GM12878 (cell line): ENCODE results near the gene MED6. TPM values are rescaled to one million over a fixed set of nuclear protein-coding genes. Genes with fewer than 3 reads are reported as not detected.

ENCODE experiments used
- CHD1 ChIP-seq: IDR thresholded peaks from 2 replicates; pipeline ENCODE4 v1.6.1; 2012; ENCODE audit warnings: low read depth, low read length, improper control_type of control experiment
- CREM ChIP-seq: IDR thresholded peaks from 2 replicates; pipeline ENCODE4 v1.6.1; 2014; ENCODE audit warnings: antibody characterized with exemption, low read depth
- EGR1 ChIP-seq, 2 experiments: IDR thresholded peaks; 1 replicate in 1 of 2; 2 replicates in 1 of 2; pipeline ENCODE4 v1.6.1; 2011 to 2012; ENCODE audit warnings: low read depth in 2 of 2, low read length in 2 of 2, borderline replicate concordance in 1 of 2, mild to moderate bottlenecking in 1 of 2, moderate library complexity in 1 of 2
- FOS ChIP-seq: IDR thresholded peaks from 3 replicates; pipeline ENCODE4 v1.6.1; 2011; ENCODE audit warnings: borderline replicate concordance; ENCODE audit not compliant: insufficient read length; ENCODE audit errors: extremely low read depth
- HCFC1 ChIP-seq: fragments of 150-350 bp; IDR thresholded peaks from 2 replicates; pipeline ENCODE4 v1.6.1; 2014; ENCODE audit warnings: low read length
- MYB ChIP-seq: fragments of 150-350 bp; IDR thresholded peaks from 2 replicates; pipeline ENCODE4 v1.6.1; 2014; ENCODE audit warnings: mild to moderate bottlenecking, low read depth, low read length, borderline replicate concordance
- NFIC ChIP-seq: IDR thresholded peaks from 2 replicates; pipeline ENCODE4 v1.6.1; 2012; ENCODE audit warnings: low read depth, mild to moderate bottlenecking, inconsistent platforms, low read length, moderate library complexity
- NFYB ChIP-seq: IDR thresholded peaks from 2 replicates; pipeline ENCODE4 v1.6.1; 2011; ENCODE audit warnings: low read depth, mild to moderate bottlenecking, low read length, improper control_type of control experiment, moderate library complexity; ENCODE audit not compliant: insufficient read depth
- NR2F1 ChIP-seq: fragments of 450-650 bp; conservative IDR thresholded peaks from 2 replicates; pipeline ENCODE4 v1.6.1; 2017; ENCODE audit warnings: mild to moderate bottlenecking
- TAF1 ChIP-seq: IDR thresholded peaks from 2 replicates; pipeline ENCODE4 v1.6.1; 2011; ENCODE audit warnings: mild to moderate bottlenecking, low read depth, low read length, borderline replicate concordance
- WRNIP1 ChIP-seq: IDR thresholded peaks from 2 replicates; pipeline ENCODE4 v1.6.1; 2011; ENCODE audit warnings: low read depth, low read length, improper control_type of control experiment, borderline replicate concordance
- polyA plus RNA-seq, 11 experiments: library from polyadenylated mRNA; depleted of rRNA in 4 of 11; unstranded in 6 of 11; stranded (reverse) in 5 of 11; fragments of >200 nt; fragmentation: Nextera tagmentation in 4 of 11; fragmentation: Illumina TruSeq in 1 of 11; extraction: Ambion mirVana in 4 of 11; extraction: Trizol in 1 of 11; gene quantifications; 1 replicate in 1 of 11; 2 replicates in 10 of 11; pipeline versions ENCODE4 v1.2.1 to v1.2.3, GENCODE V29; 2011 to 2016; ENCODE audit warnings: inconsistent platforms in 2 of 11, missing spikeins in 2 of 11, low read depth in 1 of 11
- total RNA-seq, 4 experiments: library from RNA; depleted of rRNA in 3 of 4; stranded (reverse); fragments of >200 nt in 3 of 4; fragmentation: Illumina TruSeq in 1 of 4; extraction: Trizol in 1 of 4; gene quantifications; 2 replicates each; pipeline versions ENCODE4 v1.2.1 to v1.2.3, GENCODE V29; 2013 to 2021
- TF ChIP-seq, protein P1 (sequence below): IDR thresholded peaks from 2 replicates; pipeline ENCODE4 v1.6.1; 2012; ENCODE audit warnings: improper control_type of control experiment, low read depth, low read length; ENCODE audit not compliant: insufficient replicate concordance
- TF ChIP-seq, protein P2 (sequence below): fragments of 150-350 bp; IDR thresholded peaks from 2 replicates; pipeline ENCODE4 v1.6.1; 2016; ENCODE audit warnings: low read depth, low read length
- TF ChIP-seq, protein P3 (sequence below): fragments of 450-650 bp; IDR thresholded peaks from 2 replicates; pipeline ENCODE4 v1.6.1; 2014; ENCODE audit warnings: mild to moderate bottlenecking
- TF ChIP-seq, protein P4 (sequence below): IDR thresholded peaks from 2 replicates; pipeline ENCODE4 v1.6.1; 2012; ENCODE audit warnings: mild to moderate bottlenecking, low read depth, low read length

MED6 gene
- total and polyA plus RNA-seq, 10 of the 15 experiments (the other 5 are each of a cell fraction or from before 2014, with no cell fraction given): 29.2 to 74.9 (median 46.2) TPM

DNA sequence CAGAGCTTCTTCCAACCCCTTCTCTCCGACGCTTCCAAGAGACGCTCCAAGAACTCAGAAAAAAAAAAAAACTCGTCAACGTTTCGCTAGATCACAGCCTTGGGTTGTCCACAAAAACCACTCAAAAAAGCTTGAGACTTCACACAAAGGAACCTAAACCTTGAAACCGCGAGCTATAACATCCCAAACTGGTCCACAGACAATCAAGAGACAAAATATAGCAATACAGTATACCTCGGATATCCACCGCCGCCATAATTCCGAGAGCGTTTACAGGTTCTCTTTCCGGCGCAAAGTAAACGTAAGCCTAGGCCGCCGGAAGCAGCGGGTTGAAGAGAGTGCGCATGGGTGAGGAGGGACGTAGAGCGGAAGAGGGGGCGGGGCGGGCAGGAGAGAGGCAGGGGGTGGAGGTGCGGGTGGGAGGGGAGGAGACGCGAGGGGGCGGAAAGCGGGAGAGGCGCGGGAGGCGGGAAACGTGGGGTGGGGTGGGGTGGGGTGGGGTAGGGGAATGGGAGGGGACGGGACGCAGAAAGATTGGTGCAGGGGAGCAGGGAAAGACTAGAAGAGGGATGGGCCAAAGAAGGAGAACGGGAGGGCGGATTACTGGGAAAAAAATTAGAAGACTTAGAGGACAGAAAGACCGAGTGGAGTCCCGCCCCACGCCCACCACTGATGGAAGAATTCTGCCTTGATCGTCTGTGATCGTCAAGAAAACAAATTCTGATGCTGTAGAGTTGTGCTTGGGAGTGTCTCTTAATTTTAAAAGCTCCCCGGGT is at the start of gene MED6 (continued):
- TF ChIP-seq, protein P1, sequence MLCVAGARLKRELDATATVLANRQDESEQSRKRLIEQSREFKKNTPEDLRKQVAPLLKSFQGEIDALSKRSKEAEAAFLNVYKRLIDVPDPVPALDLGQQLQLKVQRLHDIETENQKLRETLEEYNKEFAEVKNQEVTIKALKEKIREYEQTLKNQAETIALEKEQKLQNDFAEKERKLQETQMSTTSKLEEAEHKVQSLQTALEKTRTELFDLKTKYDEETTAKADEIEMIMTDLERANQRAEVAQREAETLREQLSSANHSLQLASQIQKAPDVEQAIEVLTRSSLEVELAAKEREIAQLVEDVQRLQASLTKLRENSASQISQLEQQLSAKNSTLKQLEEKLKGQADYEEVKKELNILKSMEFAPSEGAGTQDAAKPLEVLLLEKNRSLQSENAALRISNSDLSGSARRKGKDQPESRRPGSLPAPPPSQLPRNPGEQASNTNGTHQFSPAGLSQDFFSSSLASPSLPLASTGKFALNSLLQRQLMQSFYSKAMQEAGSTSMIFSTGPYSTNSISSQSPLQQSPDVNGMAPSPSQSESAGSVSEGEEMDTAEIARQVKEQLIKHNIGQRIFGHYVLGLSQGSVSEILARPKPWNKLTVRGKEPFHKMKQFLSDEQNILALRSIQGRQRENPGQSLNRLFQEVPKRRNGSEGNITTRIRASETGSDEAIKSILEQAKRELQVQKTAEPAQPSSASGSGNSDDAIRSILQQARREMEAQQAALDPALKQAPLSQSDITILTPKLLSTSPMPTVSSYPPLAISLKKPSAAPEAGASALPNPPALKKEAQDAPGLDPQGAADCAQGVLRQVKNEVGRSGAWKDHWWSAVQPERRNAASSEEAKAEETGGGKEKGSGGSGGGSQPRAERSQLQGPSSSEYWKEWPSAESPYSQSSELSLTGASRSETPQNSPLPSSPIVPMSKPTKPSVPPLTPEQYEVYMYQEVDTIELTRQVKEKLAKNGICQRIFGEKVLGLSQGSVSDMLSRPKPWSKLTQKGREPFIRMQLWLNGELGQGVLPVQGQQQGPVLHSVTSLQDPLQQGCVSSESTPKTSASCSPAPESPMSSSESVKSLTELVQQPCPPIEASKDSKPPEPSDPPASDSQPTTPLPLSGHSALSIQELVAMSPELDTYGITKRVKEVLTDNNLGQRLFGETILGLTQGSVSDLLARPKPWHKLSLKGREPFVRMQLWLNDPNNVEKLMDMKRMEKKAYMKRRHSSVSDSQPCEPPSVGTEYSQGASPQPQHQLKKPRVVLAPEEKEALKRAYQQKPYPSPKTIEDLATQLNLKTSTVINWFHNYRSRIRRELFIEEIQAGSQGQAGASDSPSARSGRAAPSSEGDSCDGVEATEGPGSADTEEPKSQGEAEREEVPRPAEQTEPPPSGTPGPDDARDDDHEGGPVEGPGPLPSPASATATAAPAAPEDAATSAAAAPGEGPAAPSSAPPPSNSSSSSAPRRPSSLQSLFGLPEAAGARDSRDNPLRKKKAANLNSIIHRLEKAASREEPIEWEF: no peak
- TF ChIP-seq NR2F1 (no peak), NFIC (peak; percentile 46; the same call in 1 of the 2 replicates), HCFC1 (peak; percentile 83), CREM (peak; percentile 99), NFYB (no peak), FOS (no peak), EGR1 (IDR thresholded peaks at IDR 0.05; ENCODE audit: borderline replicate concordance in 1 of 2, low read depth in 2 of 2, low read length in 2 of 2) (peak in 1 of 2 experiments; percentile 53; a peak in 2 of 3 replicates), CHD1 (no peak), MYB (no peak), WRNIP1 (no peak), TAF1 (peak; percentile 74; the same call in 1 of the 2 replicates)
- TF ChIP-seq, protein P2, sequence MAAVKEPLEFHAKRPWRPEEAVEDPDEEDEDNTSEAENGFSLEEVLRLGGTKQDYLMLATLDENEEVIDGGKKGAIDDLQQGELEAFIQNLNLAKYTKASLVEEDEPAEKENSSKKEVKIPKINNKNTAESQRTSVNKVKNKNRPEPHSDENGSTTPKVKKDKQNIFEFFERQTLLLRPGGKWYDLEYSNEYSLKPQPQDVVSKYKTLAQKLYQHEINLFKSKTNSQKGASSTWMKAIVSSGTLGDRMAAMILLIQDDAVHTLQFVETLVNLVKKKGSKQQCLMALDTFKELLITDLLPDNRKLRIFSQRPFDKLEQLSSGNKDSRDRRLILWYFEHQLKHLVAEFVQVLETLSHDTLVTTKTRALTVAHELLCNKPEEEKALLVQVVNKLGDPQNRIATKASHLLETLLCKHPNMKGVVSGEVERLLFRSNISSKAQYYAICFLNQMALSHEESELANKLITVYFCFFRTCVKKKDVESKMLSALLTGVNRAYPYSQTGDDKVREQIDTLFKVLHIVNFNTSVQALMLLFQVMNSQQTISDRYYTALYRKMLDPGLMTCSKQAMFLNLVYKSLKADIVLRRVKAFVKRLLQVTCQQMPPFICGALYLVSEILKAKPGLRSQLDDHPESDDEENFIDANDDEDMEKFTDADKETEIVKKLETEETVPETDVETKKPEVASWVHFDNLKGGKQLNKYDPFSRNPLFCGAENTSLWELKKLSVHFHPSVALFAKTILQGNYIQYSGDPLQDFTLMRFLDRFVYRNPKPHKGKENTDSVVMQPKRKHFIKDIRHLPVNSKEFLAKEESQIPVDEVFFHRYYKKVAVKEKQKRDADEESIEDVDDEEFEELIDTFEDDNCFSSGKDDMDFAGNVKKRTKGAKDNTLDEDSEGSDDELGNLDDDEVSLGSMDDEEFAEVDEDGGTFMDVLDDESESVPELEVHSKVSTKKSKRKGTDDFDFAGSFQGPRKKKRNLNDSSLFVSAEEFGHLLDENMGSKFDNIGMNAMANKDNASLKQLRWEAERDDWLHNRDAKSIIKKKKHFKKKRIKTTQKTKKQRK: no peak
- TF ChIP-seq, protein P3, sequence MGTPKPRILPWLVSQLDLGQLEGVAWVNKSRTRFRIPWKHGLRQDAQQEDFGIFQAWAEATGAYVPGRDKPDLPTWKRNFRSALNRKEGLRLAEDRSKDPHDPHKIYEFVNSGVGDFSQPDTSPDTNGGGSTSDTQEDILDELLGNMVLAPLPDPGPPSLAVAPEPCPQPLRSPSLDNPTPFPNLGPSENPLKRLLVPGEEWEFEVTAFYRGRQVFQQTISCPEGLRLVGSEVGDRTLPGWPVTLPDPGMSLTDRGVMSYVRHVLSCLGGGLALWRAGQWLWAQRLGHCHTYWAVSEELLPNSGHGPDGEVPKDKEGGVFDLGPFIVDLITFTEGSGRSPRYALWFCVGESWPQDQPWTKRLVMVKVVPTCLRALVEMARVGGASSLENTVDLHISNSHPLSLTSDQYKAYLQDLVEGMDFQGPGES: no peak
- TF ChIP-seq, protein P4, sequence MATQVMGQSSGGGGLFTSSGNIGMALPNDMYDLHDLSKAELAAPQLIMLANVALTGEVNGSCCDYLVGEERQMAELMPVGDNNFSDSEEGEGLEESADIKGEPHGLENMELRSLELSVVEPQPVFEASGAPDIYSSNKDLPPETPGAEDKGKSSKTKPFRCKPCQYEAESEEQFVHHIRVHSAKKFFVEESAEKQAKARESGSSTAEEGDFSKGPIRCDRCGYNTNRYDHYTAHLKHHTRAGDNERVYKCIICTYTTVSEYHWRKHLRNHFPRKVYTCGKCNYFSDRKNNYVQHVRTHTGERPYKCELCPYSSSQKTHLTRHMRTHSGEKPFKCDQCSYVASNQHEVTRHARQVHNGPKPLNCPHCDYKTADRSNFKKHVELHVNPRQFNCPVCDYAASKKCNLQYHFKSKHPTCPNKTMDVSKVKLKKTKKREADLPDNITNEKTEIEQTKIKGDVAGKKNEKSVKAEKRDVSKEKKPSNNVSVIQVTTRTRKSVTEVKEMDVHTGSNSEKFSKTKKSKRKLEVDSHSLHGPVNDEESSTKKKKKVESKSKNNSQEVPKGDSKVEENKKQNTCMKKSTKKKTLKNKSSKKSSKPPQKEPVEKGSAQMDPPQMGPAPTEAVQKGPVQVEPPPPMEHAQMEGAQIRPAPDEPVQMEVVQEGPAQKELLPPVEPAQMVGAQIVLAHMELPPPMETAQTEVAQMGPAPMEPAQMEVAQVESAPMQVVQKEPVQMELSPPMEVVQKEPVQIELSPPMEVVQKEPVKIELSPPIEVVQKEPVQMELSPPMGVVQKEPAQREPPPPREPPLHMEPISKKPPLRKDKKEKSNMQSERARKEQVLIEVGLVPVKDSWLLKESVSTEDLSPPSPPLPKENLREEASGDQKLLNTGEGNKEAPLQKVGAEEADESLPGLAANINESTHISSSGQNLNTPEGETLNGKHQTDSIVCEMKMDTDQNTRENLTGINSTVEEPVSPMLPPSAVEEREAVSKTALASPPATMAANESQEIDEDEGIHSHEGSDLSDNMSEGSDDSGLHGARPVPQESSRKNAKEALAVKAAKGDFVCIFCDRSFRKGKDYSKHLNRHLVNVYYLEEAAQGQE: 0 out of 2 replicates have a peak, but pooled peaks have one; percentile 24
